Panc1 (cell line): ENCODE measurements around the gene VKORC1. TPM values are rescaled to one million over a fixed set of nuclear protein-coding genes. Genes with fewer than 3 reads are reported as not detected.
A peak's percentile ranks its signal among the peaks of the same experiment; 100 is the strongest.

Experiments
- ATAC-seq: fragments of 200-7000 bp; cut with Tn5 transposase; 2 replicates; pipeline ENCODE4 v1.9.1; 2020; ENCODE audit warnings: mild to moderate bottlenecking, moderate library complexity
- BruUV-seq: library from RNA; stranded (reverse); fragments of 400-500 nt; replicated peaks from 2 replicates; lab custom pipeline; 2021; lab: Mats Ljungman, UMichigan
- CTCF ChIA-PET: fragments of 300-600 bp; sonication (Branson Sonifier 250); formaldehyde crosslinking; loops from one replicate; lab custom pipeline; 2022; ENCODE audit warnings: antibody characterized with exemption; lab: Charles Lee
- POLR2A ChIA-PET: fragments of 300-600 bp; sonication (Branson Sonifier 250); formaldehyde crosslinking; loops from one replicate; lab custom pipeline; 2022; ENCODE audit warnings: antibody characterized with exemption; lab: Charles Lee
- DNase-seq: peaks from one replicate; pipeline ENCODE4 v3.0.0-alpha.2; 2010; ENCODE audit warnings: low read depth, low spot score
- H3K27ac ChIP-seq: 2 replicates; pipeline ENCODE4 v1.5.1; 2011; ENCODE audit warnings: mild to moderate bottlenecking, low read length, inconsistent platforms
- H3K27me3 ChIP-seq: fragments of 200-500 bp; sonication (Bioruptor generic); 2 replicates; pipeline ENCODE4 v1.6.0; 2014; ENCODE audit warnings: low read length, inconsistent platforms; ENCODE audit not compliant: control insufficient read depth, insufficient read depth
- H3K36me3 ChIP-seq: fragments of 200-500 bp; sonication (Bioruptor generic); 2 replicates; pipeline ENCODE4 v1.5.1; 2014; ENCODE audit warnings: inconsistent platforms, mild to moderate bottlenecking, low read length, moderate library complexity; ENCODE audit not compliant: control insufficient read depth, insufficient read depth
- H3K4me1 ChIP-seq: 2 replicates; pipeline ENCODE4 v1.5.1; 2011; ENCODE audit warnings: inconsistent platforms, mild to moderate bottlenecking, low read length, moderate library complexity; ENCODE audit not compliant: control insufficient read depth, insufficient read depth
- H3K4me3 ChIP-seq, 2 experiments: 2 replicates each; pipeline ENCODE4 v1.5.1; 2011 to 2012; ENCODE audit warnings: low read depth in 2 of 2, low read length in 2 of 2, mild to moderate bottlenecking in 2 of 2, inconsistent platforms in 1 of 2, moderate library complexity in 1 of 2
- H3K9me3 ChIP-seq: fragments of 200-500 bp; sonication (Bioruptor generic); 2 replicates; pipeline ENCODE4 v1.5.1; 2014; ENCODE audit warnings: low read depth, mild to moderate bottlenecking, inconsistent platforms, low read length, moderate library complexity; ENCODE audit not compliant: control insufficient read depth, insufficient read depth
- CTCF ChIP-seq: fragments of 450-650 bp; IDR thresholded peaks from 2 replicates; pipeline ENCODE4 v1.5.1; 2017; ENCODE audit warnings: mild to moderate bottlenecking
- POLR2AphosphoS5 ChIP-seq: IDR thresholded peaks from 2 replicates; pipeline ENCODE4 v1.6.1; 2012; ENCODE audit warnings: mild to moderate bottlenecking, low read depth, low read length, moderate library complexity
- REST ChIP-seq, 2 experiments: IDR thresholded peaks; 2 replicates each; pipeline ENCODE4 v1.6.1; 2011 to 2012; ENCODE audit warnings: low read depth in 2 of 2, control low read depth in 1 of 2, low read length in 1 of 2, mild to moderate bottlenecking in 1 of 2, moderate library complexity in 1 of 2; ENCODE audit not compliant: insufficient read depth in 1 of 2
- SIN3A ChIP-seq: IDR thresholded peaks from 2 replicates; pipeline ENCODE4 v1.6.1; 2012; ENCODE audit warnings: low read depth, mild to moderate bottlenecking, low read length, moderate library complexity, borderline replicate concordance; ENCODE audit not compliant: insufficient read depth
- TCF7L2 ChIP-seq: IDR thresholded peaks from 2 replicates; pipeline ENCODE4 v1.6.1; 2011; ENCODE audit warnings: mild to moderate bottlenecking, low read depth, low read length, inconsistent platforms
- in situ Hi-C: cut with HindIII; loops from 2 replicates; pipeline ENCODE4 v1.10.0; 2016; ENCODE audit warnings: low sequenced_read_pairs, low pct_unique_long_range_greater_than_20kb
- intact Hi-C: fragments of 100-400 bp; cut with micrococcal nuclease; formaldehyde crosslinking; loops from one replicate; pipeline ENCODE4 v1.10.0; 2022; ENCODE audit not compliant: unreplicated experiment
- total RNA-seq: library from RNA; stranded (reverse); gene quantifications from one replicate; pipeline ENCODE4 v1.2.1, GENCODE V29; 2021; ENCODE audit not compliant: unreplicated experiment

VKORC1 gene
- total RNA-seq, 1 experiment from 2014 or later: 109 TPM

- H3K27ac ChIP-seq: peak within 1 kb of the TSS; percentile 79
- H3K9me3 ChIP-seq: no peaks in the 10 kb centered on the region
- DNase-seq (peak; percentile 85), ATAC-seq (peak; percentile 97)
- in situ Hi-C loops: no loop called here
- ChIA-PET POLR2A (interaction anchor here (0.5 to 1.6 kb wide), 12 partner anchors 9 to 125 kb away, joined by 3 to 10 read pairs (median 5); partner anchors contain the start of genes FUS and PRSS8), CTCF (interaction anchor here (0.5 to 1.3 kb wide), 6 partner anchors 17 to 343 kb away, joined by 3 to 9 read pairs (median 6); no protein-coding TSS in a partner anchor)
- no peaks in the 10 kb centered on the region for H3K27me3 ChIP-seq
- TSS peak; percentile 84 for BruUV-seq
- H3K4me1 ChIP-seq: peaks cover 19% of the 10 kb centered on the region
- no peak for TF ChIP-seq TCF7L2
- TF ChIP-seq REST (IDR thresholded peaks at IDR 0.05; ENCODE audit: insufficient read depth in 1 of 2, low read depth in 2 of 2, low read length in 1 of 2): no peak
- peak; percentile 93 for TF ChIP-seq POLR2AphosphoS5
- intact Hi-C loops: no loop called here
- H3K36me3 ChIP-seq: peaks cover 9% of the 10 kb centered on the region
- H3K4me3 ChIP-seq: peak within 1 kb of the TSS; percentile 62 to 95
These were observed 23.0 kb upstream of the VKORC1 start, which contains the start of gene KAT8 for GRCh38 chr16:31117384-31118222. TSS of gene KAT8 (plus strand) at chr16:31117664. CDS start at chr16:31117682, 18 bp downstream.

- BruUV-seq: no TSS peak
- H3K36me3 ChIP-seq: no peaks in the 10 kb centered on the region; the same call in 1 of the 2 replicates
- ChIA-PET CTCF (interaction anchor here (0.5 kb wide), 1 partner anchor 123 kb away, joined by 4 read pairs; no protein-coding TSS in a partner anchor), POLR2A (no interaction called here)
- ATAC-seq (no peak), DNase-seq (no peak)
- no peak overlapping the region for H3K4me3 ChIP-seq
- no peak overlapping the region for H3K27ac ChIP-seq
- H3K4me1 ChIP-seq: peaks cover 19% of the 10 kb centered on the region
- H3K27me3 ChIP-seq: no peaks in the 10 kb centered on the region
- intact Hi-C loops (no loop called here), in situ Hi-C loops (no loop called here)
- TF ChIP-seq SIN3A (no peak), REST (IDR thresholded peaks at IDR 0.05; ENCODE audit: insufficient read depth in 1 of 2, low read depth in 2 of 2, low read length in 1 of 2) (no peak), CTCF (no peak), POLR2AphosphoS5 (no peak), TCF7L2 (no peak)
- no peaks in the 10 kb centered on the region for H3K9me3 ChIP-seq
These were observed 19.9 kb upstream of the VKORC1 start for GRCh38 chr16:31114468-31114867.
